Measurements from ENCODE around the gene NUDT4. TPM values are rescaled to one million over a fixed set of nuclear protein-coding genes. Genes with fewer than 3 reads are reported as not detected.
A peak's percentile ranks its signal among the peaks of the same experiment; 100 is the strongest.
"Not testable (repeated sequence)": the region's sequence is repeated elsewhere in the genome, so short reads cannot be mapped to it uniquely, and the experiment has no call there.

NUDT4 gene
- total RNA-seq, 6 experiments from 2014 or later: 46.4 to 62.6 (median 51.6) TPM

- Mint-ChIP-seq H3K9me3 (no peaks in the 10 kb centered on the region), H3K4me3 (no peak overlapping the region; the same call in 1 of the 2 replicates), H3K27me3 (ENCODE audit: insufficient read depth) (no peaks in the 10 kb centered on the region), H3K36me3 (ENCODE audit: low read depth) (no peaks in the 10 kb centered on the region), H3K27ac (peak overlapping the region; percentile 31), H3K4me1 (ENCODE audit: low read depth) (peaks cover 78% of the 10 kb centered on the region)
- TF ChIP-seq CTCF (IDR thresholded peaks at IDR 0.05): no peak
- DNase-seq: no peak
Measured at GRCh38 chr12:93427779-93428564, 50.2 kb downstream of the NUDT4 start.

- H3K4me3 Mint-ChIP-seq: no peak overlapping the region
- no peak overlapping the region for H3K27ac Mint-ChIP-seq
- H3K4me1 Mint-ChIP-seq (ENCODE audit: low read depth): peaks cover 68% of the 10 kb centered on the region
Measured at GRCh38 chr12:93429448-93429847, 51.7 kb downstream of the NUDT4 start.

GRCh38 chr12:93429852-93430251 is 52.1 kb downstream of the NUDT4 start:
- no peak for TF ChIP-seq CTCF (IDR thresholded peaks at IDR 0.05)
- Mint-ChIP-seq H3K4me1 (ENCODE audit: low read depth) (peaks cover 67% of the 10 kb centered on the region), H3K9me3 (no peaks in the 10 kb centered on the region), H3K27ac (no peak overlapping the region; the same call in 1 of the 2 replicates), H3K36me3 (ENCODE audit: low read depth) (no peaks in the 10 kb centered on the region), H3K27me3 (ENCODE audit: insufficient read depth) (no peaks in the 10 kb centered on the region), H3K4me3 (no peak overlapping the region)
- DNase-seq: no peak

More at GRCh38 chr12:93429448-93429847, 51.7 kb downstream of the NUDT4 start:
- H3K36me3 Mint-ChIP-seq (ENCODE audit: low read depth): no peaks in the 10 kb centered on the region
- no peak for TF ChIP-seq CTCF (IDR thresholded peaks at IDR 0.05)
- no peak for DNase-seq
- H3K9me3 Mint-ChIP-seq: no peaks in the 10 kb centered on the region
- H3K27me3 Mint-ChIP-seq (ENCODE audit: insufficient read depth): no peaks in the 10 kb centered on the region

GRCh38 chr12:93430280-93430679 is 52.6 kb downstream of the NUDT4 start:
- Mint-ChIP-seq H3K36me3 (ENCODE audit: low read depth) (no peaks in the 10 kb centered on the region), H3K27ac (no peak overlapping the region), H3K9me3 (no peaks in the 10 kb centered on the region), H3K4me1 (ENCODE audit: low read depth) (peaks cover 64% of the 10 kb centered on the region), H3K4me3 (no peak overlapping the region), H3K27me3 (ENCODE audit: insufficient read depth) (no peaks in the 10 kb centered on the region)
- DNase-seq: no peak
- no peak for TF ChIP-seq CTCF (IDR thresholded peaks at IDR 0.05)

- not testable (repeated sequence) for H3K27ac Mint-ChIP-seq; H3K36me3 Mint-ChIP-seq (ENCODE audit: low read depth); H3K27me3 Mint-ChIP-seq (ENCODE audit: insufficient read depth); DNase-seq; H3K9me3 Mint-ChIP-seq; H3K4me3 Mint-ChIP-seq
- H3K4me1 Mint-ChIP-seq (ENCODE audit: low read depth): peaks cover 67% of the 10 kb centered on the region
Measured at GRCh38 chr12:93432031-93432430, 54.3 kb downstream of the NUDT4 start.

GRCh38 chr12:93434256-93434865 is 56.6 kb downstream of the NUDT4 start:
- no peak for TF ChIP-seq CTCF (IDR thresholded peaks at IDR 0.05)
- no peaks in the 10 kb centered on the region for H3K9me3 Mint-ChIP-seq
- DNase-seq: no peak
- H3K4me1 Mint-ChIP-seq (ENCODE audit: low read depth): peaks cover 70% of the 10 kb centered on the region
- no peak overlapping the region for H3K27ac Mint-ChIP-seq
- H3K27me3 Mint-ChIP-seq (ENCODE audit: insufficient read depth): no peaks in the 10 kb centered on the region; the same call in 1 of the 2 replicates
- H3K36me3 Mint-ChIP-seq (ENCODE audit: low read depth): no peaks in the 10 kb centered on the region; the same call in 1 of the 2 replicates
- no peak overlapping the region for H3K4me3 Mint-ChIP-seq
